ENCODE results near the gene KCNH5.

The KCNH5 gene

DNA sequence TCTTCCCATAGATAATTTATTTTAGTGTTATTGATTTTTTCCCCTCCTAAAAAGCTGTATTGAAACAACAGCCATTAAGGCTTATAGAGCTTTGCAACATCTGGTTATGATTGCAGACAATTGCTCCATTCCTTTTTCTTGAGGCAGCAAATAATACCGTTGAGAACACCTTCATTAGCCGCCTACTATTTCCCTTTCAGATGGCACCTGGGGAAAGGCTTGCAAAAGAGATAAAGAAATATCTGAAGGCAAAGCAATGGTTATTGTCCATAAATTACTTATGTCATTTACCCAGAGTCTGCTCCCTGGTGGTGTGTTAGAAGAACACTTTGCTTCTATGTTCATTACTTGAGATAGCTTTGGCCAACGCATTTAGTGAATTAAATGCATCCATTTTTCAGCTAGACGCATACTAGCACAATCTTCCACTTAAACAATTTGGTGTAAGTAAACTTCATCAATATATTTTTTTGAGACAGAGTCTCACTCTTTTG, 377.8 kb downstream of the KCNH5 start:
- DNase-seq: no peak

DNA sequence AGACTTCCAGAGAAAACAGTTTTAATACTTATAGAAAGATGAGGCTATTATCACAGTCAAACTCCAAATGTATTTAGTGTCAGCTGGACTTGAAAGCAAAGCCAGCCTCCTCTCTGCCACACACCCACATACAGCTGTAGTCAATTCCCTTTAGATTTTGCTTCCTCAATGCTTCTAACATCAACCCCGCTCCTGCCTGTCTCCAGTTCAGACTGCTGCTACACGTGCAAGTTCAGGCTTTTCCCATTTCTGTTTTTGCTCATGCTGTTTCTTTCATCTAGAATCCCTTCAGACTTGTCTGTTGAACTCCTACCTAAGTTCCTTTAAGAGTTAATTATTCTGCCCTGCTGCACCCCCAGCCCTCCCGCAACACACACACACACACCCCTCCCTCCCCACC, 380.0 kb downstream of the KCNH5 start:
- no peak for DNase-seq

DNA sequence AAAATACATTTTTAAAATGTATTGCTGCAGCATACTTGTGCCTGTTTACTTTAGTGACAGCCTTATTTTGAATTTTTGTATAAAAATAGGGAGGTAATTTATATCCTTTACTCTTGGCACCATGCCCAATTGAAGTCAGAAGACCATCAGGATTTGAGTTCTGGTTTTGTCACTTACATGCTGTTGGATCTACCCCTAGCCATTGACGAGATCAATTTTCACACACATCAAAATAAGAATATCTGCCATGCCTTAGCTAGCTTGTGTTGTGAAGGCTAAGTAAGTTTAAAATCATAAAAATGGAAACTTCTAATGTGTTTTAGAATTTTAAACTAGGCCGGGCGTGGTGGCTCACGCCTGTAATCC, 381.8 kb downstream of the KCNH5 start:
- DNase-seq: no peak

DNA sequence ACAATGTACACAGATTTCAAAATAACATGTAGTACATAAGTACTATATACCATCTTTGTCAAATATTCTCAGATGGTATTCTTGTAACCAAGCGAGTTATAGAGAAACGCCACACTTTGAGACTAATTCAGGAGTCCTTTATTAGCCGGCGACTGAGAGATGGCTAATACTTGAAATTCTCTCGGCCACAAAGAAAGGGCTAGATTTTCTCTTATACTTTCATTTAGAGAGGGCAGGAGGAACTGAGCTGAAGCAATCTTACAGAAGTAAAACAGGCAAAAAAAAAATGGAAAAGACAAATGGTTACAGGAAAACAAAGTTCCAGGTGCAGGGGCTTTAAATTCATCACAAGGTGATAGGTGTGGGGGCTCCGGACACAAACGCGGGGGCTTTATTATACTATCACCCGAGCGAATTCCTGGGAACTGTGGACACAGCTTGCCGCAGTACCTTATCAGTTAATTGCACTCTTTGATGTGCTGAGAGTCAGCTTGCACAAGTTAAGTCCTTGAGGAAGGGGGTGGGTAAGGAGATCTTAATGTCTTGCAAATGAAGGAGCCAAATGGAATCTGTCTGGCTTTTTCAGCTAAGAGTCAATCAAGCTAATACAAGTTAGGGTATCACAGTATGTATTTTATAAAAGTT, 382.3 kb downstream of the KCNH5 start:
- no peak for DNase-seq

DNA sequence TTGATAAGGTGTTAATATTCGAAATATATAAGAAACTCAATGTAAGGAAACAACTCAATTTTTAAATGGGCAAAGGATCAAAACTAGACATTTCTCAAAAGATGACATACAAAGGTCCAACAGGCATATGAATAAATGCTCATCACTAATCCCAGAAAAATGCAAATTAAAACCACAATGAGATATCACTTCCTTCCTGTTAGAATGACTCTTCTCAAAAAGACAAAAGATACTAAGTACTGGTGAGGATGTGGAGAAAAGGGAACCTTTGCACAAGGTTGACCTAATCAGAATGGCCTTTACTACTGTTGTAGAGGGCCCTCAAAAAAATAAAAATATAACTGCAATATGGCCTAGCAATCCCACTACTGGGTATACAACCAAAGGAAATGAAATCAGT, 383.4 kb downstream of the KCNH5 start:
- DNase-seq: no peak

DNA sequence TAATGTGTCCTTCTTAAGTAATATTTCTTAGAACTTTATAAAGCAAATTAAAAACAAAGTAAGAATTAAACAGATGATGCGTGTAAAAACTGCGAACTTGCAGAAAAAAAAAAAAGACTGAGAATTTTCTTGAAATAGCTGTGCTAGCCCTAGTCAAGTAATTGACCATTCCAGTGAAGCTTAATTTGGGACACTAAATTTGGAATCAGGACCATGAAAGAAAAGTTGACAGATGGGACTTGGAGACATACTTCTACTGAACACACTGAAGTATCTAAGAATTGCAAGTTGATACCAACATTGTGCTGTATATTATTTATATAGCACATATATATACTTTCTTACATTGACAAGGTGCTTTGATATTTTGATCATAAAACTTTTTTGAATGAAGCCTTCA, 386.6 kb downstream of the KCNH5 start:
- no peak for DNase-seq

DNA sequence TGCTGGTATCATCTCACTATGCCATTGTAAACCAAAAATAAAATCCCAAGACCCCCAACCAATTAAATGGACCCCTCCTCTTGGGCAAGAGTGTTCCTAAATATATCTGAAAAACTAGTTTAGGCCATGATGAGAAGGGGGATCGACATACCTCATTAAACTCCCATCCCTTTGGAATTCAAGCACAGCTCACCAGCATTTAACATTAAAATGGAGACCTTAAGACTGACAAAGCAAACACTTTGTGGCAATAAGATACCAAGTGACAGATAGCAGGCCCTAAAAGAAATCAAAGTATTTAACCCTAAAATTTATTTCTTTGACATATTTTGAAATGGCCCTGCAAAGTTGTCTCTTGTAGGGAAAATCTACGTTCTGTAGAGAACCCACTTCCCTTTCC, 387.9 kb downstream of the KCNH5 start:
- DNase-seq: no peak

DNA sequence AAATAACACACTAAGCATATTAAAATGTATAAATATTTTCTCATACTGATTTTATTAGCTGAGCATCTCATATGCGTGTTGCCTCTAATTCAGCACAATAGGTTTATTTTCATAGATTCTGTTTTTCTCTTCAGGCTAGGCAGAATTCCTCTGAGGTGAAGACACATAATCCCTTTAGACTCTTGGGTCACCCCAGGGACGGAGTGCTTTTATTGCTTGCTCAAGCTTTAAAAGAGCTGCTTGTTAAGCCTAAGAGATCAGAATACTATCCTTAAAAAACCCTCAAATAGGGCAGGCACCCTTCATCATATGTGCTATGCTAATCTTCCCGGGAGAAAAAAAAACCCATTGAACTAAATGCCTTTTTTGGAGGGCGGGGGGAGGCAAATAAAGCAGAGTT, 390.1 kb downstream of the KCNH5 start:
- no peak for DNase-seq

DNA sequence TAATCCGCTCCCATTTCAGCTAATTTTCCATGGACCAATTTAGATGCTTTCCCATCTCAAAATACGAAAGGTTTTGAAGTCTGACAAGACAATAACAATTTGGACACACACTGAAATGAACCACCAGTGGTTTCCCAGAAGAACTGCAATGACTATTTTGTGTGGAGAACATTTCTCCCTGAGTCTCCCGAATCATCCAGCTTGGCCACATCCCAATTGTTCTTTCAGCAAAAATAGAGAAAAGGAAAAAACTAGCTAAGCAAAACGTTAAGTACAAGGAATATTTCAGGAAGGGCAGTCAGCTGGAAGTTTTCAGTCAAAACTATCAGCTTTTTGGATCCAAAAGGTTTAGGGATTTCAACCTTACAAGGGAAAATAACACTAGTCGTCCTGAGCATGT, 390.6 kb downstream of the KCNH5 start:
- DNase-seq: no peak
